Smooth muscle cell (in vitro differentiated cells): ENCODE measurements around the gene ENPEP. TPM values are rescaled to one million over a fixed set of nuclear protein-coding genes. Genes with fewer than 3 reads are reported as not detected.

ENCODE experiments used
- DNase-seq: peaks from one replicate; lab custom pipeline; 2025; ENCODE audit not compliant: unreplicated experiment; lab: John Stamatoyannopoulos, UW
- H2AFZ ChIP-seq: fragments of 200-600 bp; sonication (generic); 2 replicates; pipeline ENCODE4 v1.6.0; 2016; ENCODE audit warnings: antibody characterized with exemption, low read depth, mild to moderate bottlenecking
- H3F3A ChIP-seq: fragments of 200-600 bp; sonication (generic); 2 replicates; pipeline ENCODE4 v1.6.0; 2017; ENCODE audit warnings: antibody characterized with exemption, low read depth
- H3K27ac ChIP-seq: fragments of 200-600 bp; sonication (generic); 2 replicates; pipeline ENCODE4 v1.5.1; 2016; ENCODE audit warnings: low read depth, mild to moderate bottlenecking
- H3K27me3 ChIP-seq: fragments of 200-600 bp; sonication (generic); 2 replicates; pipeline ENCODE4 v1.6.1; 2016; ENCODE audit warnings: low read depth, mild to moderate bottlenecking
- H3K36me3 ChIP-seq: fragments of 200-600 bp; sonication (generic); 2 replicates; pipeline ENCODE4 v1.5.1; 2016; ENCODE audit warnings: low read depth
- H3K4me1 ChIP-seq: fragments of 200-600 bp; sonication (generic); 2 replicates; pipeline ENCODE4 v1.5.1; 2016; ENCODE audit warnings: low read depth
- H3K4me2 ChIP-seq: fragments of 200-600 bp; sonication (generic); 2 replicates; pipeline ENCODE4 v1.6.0; 2016; ENCODE audit warnings: mild to moderate bottlenecking
- H3K4me3 ChIP-seq: fragments of 200-600 bp; sonication (generic); 2 replicates; pipeline ENCODE4 v1.5.1; 2016; ENCODE audit warnings: mild to moderate bottlenecking
- H3K79me2 ChIP-seq: fragments of 200-600 bp; sonication (generic); 2 replicates; pipeline ENCODE4 v1.6.0; 2016; ENCODE audit warnings: low read depth, mild to moderate bottlenecking
- H3K9ac ChIP-seq: fragments of 200-600 bp; sonication (generic); 2 replicates; pipeline ENCODE4 v1.6.0; 2016; ENCODE audit warnings: low read depth
- H3K9me3 ChIP-seq: fragments of 200-600 bp; sonication (generic); replicated peaks from 2 replicates; pipeline ENCODE4 v1.5.1; 2016; ENCODE audit warnings: low read depth
- H4K20me1 ChIP-seq: fragments of 200-600 bp; sonication (generic); 2 replicates; pipeline ENCODE4 v1.6.0; 2016; ENCODE audit warnings: low read depth
- WGBS: methylation state at CpG from one replicate; pipeline ENCODE4 v1.1.7; 2016; ENCODE audit warnings: low lambda C conversion rate; 5-methylcytosine and 5-hydroxymethylcytosine counted together
- polyA plus RNA-seq: library from polyadenylated mRNA; unstranded; fragments of >200 nt; fragmentation: Nextera tagmentation; extraction: Ambion mirVana; gene quantifications from 2 replicates; pipeline ENCODE4 v1.2.1, GENCODE V29; 2016
- total RNA-seq: library from RNA; depleted of rRNA; stranded (reverse); fragments of >200 nt; gene quantifications from 2 replicates; pipeline ENCODE4 v1.2.3, GENCODE V29; 2014
- TF ChIP-seq, protein P1 (sequence below): fragments of 200-600 bp; sonication (generic); IDR thresholded peaks from 2 replicates; pipeline ENCODE4 v1.5.1; 2017; ENCODE audit warnings: borderline replicate concordance, mild to moderate bottlenecking, antibody characterized with exemption; ENCODE audit not compliant: insufficient read depth, poor library complexity, severe bottlenecking

The ENPEP gene
- total and polyA plus RNA-seq, 2 experiments from 2014 or later, result 3.8 to 6.5 TPM

DNA sequence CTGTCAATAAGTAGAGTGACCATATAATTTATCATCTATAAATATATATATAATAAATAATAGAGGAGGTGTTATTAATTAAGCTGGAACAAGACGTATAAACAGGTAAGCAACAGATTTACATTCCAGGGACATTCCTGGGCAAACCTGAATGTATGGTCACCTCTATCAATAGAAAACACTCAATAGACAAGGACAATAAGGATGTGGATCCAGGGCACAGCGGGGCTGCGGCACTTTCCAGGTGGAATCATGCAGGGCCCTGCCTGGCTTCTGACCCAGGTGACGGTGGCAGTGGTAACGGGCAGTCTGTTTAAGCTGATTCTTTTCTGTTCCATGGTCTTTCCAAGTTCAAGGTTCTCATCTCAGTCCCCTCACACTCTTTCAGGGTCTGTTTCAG, 22.5 kb downstream of the ENPEP start:
- Histone ChIP-seq H3K79me2 (no peaks in the 10 kb centered on the region), H3K36me3 (no peaks in the 10 kb centered on the region), H4K20me1 (no peaks in the 10 kb centered on the region), H3F3A (no peaks in the 10 kb centered on the region), H3K4me2 (no peak overlapping the region), H2AFZ (no peak overlapping the region), H3K9me3 (no peaks in the 10 kb centered on the region), H3K27ac (no peak overlapping the region), H3K27me3 (no peaks in the 10 kb centered on the region), H3K9ac (no peak overlapping the region), H3K4me3 (no peak overlapping the region), H3K4me1 (no peaks in the 10 kb centered on the region)
- no peak for DNase-seq
- TF ChIP-seq, protein P1, sequence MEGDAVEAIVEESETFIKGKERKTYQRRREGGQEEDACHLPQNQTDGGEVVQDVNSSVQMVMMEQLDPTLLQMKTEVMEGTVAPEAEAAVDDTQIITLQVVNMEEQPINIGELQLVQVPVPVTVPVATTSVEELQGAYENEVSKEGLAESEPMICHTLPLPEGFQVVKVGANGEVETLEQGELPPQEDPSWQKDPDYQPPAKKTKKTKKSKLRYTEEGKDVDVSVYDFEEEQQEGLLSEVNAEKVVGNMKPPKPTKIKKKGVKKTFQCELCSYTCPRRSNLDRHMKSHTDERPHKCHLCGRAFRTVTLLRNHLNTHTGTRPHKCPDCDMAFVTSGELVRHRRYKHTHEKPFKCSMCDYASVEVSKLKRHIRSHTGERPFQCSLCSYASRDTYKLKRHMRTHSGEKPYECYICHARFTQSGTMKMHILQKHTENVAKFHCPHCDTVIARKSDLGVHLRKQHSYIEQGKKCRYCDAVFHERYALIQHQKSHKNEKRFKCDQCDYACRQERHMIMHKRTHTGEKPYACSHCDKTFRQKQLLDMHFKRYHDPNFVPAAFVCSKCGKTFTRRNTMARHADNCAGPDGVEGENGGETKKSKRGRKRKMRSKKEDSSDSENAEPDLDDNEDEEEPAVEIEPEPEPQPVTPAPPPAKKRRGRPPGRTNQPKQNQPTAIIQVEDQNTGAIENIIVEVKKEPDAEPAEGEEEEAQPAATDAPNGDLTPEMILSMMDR, result no peak
- WGBS, result 95% methylated on average over 5 of the region's 5 CpGs

DNA sequence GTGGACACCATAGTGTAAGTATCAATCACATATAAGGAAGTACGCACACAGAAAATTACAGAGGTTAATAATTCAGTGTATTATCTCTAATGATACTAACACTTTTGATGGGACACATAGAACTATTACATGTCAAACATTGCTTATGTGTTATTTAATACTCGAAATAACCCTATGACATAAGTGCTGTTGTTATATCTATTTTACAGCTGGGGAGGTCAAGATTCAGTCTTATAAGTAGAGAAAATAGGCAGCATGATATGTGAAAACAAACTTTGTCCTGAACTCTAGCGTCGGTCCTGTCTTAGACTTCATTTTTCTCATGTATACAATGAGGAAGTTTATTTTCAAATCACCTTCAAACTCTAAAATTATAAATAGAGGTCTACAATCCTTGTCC, 23.2 kb downstream of the ENPEP start:
- Histone ChIP-seq H3K27me3 (no peaks in the 10 kb centered on the region), H3K27ac (no peak overlapping the region), H3F3A (no peaks in the 10 kb centered on the region), H2AFZ (no peak overlapping the region), H3K4me3 (no peak overlapping the region), H3K9ac (no peak overlapping the region), H3K4me1 (no peaks in the 10 kb centered on the region), H3K79me2 (no peaks in the 10 kb centered on the region), H3K9me3 (no peaks in the 10 kb centered on the region), H3K4me2 (no peak overlapping the region), H3K36me3 (no peaks in the 10 kb centered on the region), H4K20me1 (no peaks in the 10 kb centered on the region)
- DNase-seq, result no peak
- WGBS, result 71% methylated on average over 4 of the region's 4 CpGs
- TF ChIP-seq, protein P1, result no peak

DNA sequence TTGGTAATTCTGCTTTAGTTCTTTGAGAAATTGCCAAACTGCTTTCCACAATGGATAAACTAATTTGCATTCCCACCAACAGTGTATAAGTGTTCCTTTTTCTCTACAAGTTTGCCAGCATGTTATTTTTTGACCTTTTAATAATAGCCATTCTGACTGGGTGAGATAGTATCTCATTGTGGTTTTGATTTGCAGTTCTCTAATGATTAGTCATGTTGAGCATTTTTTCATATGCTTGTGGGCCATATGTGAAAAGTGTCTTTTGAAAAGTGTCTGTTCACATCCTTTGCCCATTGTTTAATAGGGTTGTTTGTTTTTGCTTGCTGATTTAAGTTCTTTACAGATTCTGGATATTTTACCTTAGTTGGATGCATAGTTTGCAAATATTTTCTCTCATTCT, 25.9 kb downstream of the ENPEP start:
- no peaks in the 10 kb centered on the region for H3K36me3 ChIP-seq
- no peaks in the 10 kb centered on the region for H3K79me2 ChIP-seq
- TF ChIP-seq, protein P1, result no peak
- H3K27ac ChIP-seq, result no peak overlapping the region
- no peak overlapping the region for H3K4me2 ChIP-seq
- H2AFZ ChIP-seq, result no peak overlapping the region
- no peaks in the 10 kb centered on the region for H4K20me1 ChIP-seq
- H3K4me3 ChIP-seq, result no peak overlapping the region
- H3K4me1 ChIP-seq, result no peaks in the 10 kb centered on the region
- no peak overlapping the region for H3K9ac ChIP-seq
- DNase-seq, result no peak
- no peaks in the 10 kb centered on the region for H3K27me3 ChIP-seq
- H3F3A ChIP-seq, result no peaks in the 10 kb centered on the region
- H3K9me3 ChIP-seq, result no peaks in the 10 kb centered on the region

DNA sequence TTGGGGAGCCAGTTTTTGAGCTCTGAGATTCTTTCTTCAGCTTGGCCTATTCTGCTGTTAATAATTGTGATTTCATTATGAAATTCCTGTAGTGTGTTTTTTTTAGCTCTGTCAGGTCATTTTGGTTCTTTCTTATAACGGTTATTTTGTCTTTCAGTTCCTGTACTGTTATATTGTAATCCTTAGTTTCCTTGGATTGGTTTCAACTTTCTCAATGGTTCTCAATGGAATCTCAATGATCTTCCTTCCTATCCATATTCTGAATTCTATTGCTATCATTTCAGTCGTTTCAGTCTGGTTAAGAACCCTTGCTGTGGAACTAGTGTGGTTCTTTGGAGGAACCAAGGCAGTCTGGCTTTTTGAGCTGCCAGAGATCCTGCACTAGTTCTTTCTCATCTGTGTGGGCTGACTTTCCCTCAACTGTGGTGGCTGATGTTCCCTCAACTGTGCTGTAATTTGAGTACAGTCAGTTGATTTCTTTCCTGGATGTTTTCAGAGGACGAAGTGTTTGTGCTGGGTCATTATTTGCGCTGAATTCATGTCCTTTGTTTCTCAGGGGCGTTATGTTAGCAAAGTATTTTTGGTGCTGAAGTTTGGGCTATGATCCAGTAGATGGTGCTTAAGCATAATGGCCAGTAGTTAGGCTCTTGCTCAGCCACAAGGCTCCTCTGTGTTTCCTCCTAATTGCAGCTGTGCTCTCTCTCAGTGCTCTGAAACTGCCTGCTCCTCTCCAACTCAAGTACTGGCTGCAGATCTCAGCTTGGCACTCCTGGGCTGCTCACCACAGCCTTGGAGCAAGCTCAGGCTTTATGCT, 27.5 kb downstream of the ENPEP start:
- Histone ChIP-seq H2AFZ (no peak overlapping the region), H3K9me3 (no peaks in the 10 kb centered on the region), H3K4me2 (no peak overlapping the region), H3K4me3 (no peak overlapping the region), H4K20me1 (no peaks in the 10 kb centered on the region), H3K79me2 (no peaks in the 10 kb centered on the region), H3K4me1 (no peaks in the 10 kb centered on the region), H3K27ac (no peak overlapping the region), H3K27me3 (no peaks in the 10 kb centered on the region), H3F3A (no peaks in the 10 kb centered on the region), H3K9ac (no peak overlapping the region), H3K36me3 (no peaks in the 10 kb centered on the region)
- whole genome bisulfite sequencing, result 79% methylated on average over 5 of the region's 5 CpGs
- no peak for DNase-seq
- TF ChIP-seq, protein P1, result no peak
